Measurements from ENCODE around the gene IRF8. TPM values are rescaled to one million over a fixed set of nuclear protein-coding genes. Genes with fewer than 3 reads are reported as not detected.

IRF8 gene
- total RNA-seq, 1 experiment from 2014 or later = 29.5 TPM

DNA sequence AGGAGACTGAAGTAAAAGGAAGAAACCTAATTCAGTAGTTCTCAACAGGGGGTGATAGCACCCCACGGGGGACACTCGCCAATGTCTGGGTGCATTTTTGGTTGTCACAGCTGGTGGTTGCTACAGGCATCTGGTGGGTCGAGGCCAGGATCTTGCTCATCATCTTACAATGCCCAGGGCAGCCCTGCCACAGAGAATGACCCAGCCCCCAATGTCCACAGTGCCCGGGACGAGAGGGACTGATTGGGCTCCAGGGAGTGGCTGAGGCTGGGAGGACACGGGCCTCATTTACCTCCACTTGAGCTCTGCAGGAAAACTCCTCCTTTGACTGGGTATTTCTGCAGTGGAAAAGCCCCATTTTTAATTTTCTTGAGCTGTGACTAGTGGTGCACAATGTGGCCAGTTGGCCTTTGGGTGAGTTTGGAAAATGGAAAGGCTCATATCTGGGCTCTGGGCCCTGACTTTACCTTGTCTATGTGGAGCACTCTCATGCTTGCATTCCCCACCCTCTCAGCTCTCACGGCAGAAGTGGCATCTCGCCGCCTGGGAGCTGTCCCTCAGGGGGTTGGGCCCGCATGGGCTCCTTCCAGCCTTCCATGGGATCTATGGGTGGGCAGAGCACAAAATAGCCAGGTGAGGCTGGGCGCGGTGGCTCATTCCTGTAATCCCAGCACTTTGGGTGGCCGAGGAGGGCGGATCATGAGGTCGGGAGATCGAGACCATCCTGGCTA is 37.7 kb upstream of the IRF8 start:
- BruUV-seq (replicated peaks) = no TSS peak
- peaks cover 10% of the 10 kb centered on the region for H3K9me3 Mint-ChIP-seq (ENCODE audit: unreplicated experiment)
- TF ChIP-seq, protein P1, sequence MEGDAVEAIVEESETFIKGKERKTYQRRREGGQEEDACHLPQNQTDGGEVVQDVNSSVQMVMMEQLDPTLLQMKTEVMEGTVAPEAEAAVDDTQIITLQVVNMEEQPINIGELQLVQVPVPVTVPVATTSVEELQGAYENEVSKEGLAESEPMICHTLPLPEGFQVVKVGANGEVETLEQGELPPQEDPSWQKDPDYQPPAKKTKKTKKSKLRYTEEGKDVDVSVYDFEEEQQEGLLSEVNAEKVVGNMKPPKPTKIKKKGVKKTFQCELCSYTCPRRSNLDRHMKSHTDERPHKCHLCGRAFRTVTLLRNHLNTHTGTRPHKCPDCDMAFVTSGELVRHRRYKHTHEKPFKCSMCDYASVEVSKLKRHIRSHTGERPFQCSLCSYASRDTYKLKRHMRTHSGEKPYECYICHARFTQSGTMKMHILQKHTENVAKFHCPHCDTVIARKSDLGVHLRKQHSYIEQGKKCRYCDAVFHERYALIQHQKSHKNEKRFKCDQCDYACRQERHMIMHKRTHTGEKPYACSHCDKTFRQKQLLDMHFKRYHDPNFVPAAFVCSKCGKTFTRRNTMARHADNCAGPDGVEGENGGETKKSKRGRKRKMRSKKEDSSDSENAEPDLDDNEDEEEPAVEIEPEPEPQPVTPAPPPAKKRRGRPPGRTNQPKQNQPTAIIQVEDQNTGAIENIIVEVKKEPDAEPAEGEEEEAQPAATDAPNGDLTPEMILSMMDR (IDR thresholded peaks at IDR 0.05; ENCODE audit: insufficient read depth in 1 of 2, low read depth in 1 of 2, low read length in 1 of 2, severe bottlenecking in 1 of 2, unreplicated experiment in 1 of 2) = no peak
- H3K4me3 Mint-ChIP-seq (ENCODE audit: unreplicated experiment) = no peak overlapping the region
- Histone ChIP-seq H3K27me3 (replicated peaks; ENCODE audit: control insufficient read depth, insufficient read depth, low read length) (no peaks in the 10 kb centered on the region), H3K36me3 (ENCODE audit: control insufficient read depth, insufficient read depth, low read length) (no peaks in the 10 kb centered on the region), H3K9me3 (peaks cover 16% of the 10 kb centered on the region; the same call in 1 of the 2 replicates), H3K4me3 (ENCODE audit: low read depth, low read length) (no peak overlapping the region), H3K4me1 (peaks cover 9% of the 10 kb centered on the region)
- ChIA-PET CTCF (interaction anchor here (1.4 kb wide), 1 partner anchor 40 kb away, joined by 5 read pairs; no protein-coding TSS in a partner anchor), POLR2A (no interaction called here)
- intact Hi-C loops (cut with micrococcal nuclease; ENCODE audit: unreplicated experiment) = no loop called here
- H3K27ac Mint-ChIP-seq (ENCODE audit: unreplicated experiment) = peak overlapping the region; percentile 58
- no peaks in the 10 kb centered on the region for H3K36me3 Mint-ChIP-seq (ENCODE audit: insufficient read depth, unreplicated experiment)
- H3K27me3 Mint-ChIP-seq (ENCODE audit: insufficient read depth, unreplicated experiment) = no peaks in the 10 kb centered on the region
- peaks cover 13% of the 10 kb centered on the region for H3K4me1 Mint-ChIP-seq (ENCODE audit: low read depth, unreplicated experiment)
- DNase-seq = no peak

DNA sequence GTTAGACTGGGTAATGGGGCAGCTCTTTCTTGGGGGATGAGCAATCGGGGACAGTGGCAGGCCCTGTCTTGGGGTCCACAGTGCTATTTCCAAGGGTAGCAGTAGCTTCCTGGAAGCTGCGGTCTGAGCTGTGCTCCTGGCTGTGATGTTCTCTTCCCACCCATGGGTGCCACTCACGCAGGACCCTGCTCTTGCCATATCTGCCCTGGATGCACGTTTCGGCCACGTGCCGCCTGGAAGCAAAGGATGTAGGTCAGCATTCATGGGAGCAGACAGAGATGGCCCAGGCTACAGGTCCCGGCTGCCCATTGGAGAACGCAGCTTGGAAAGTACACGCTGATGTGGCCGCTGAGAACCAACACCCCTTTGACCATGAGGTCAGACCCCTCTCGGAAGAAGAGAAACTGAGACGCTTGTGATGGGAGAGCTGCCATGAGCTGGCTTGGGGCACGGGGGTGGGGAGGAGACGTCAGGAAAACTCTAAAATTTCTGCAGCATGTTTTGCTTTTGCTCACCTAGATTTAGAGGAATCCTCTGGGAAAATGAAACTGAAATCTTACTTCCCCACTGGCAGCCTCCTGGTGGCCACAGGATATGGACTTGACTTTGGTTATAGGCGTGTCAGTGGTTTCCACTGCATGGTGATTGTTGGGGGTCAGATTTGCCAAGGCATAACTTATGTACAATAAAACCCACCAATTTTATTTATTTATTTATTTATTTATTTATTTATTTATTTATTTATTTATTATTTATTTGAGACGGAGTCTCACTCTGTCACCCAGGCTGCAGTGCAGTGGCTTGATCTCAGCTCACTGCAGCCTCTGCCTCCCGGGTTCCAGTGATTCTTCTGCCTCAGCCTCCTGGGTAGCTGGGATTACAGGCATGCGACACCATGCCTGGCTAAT is 36.2 kb upstream of the IRF8 start:
- peaks cover 13% of the 10 kb centered on the region for H3K4me1 Mint-ChIP-seq (ENCODE audit: low read depth, unreplicated experiment)
- CTCF ChIA-PET = no interaction called here
- Histone ChIP-seq H3K36me3 (ENCODE audit: control insufficient read depth, insufficient read depth, low read length) (no peaks in the 10 kb centered on the region), H3K9me3 (peaks cover 16% of the 10 kb centered on the region; the same call in 1 of the 2 replicates), H3K4me3 (ENCODE audit: low read depth, low read length) (no peak overlapping the region), H3K27me3 (replicated peaks; ENCODE audit: control insufficient read depth, insufficient read depth, low read length) (no peaks in the 10 kb centered on the region), H3K4me1 (peaks cover 9% of the 10 kb centered on the region)
- BruUV-seq (replicated peaks) = no TSS peak
- H3K36me3 Mint-ChIP-seq (ENCODE audit: insufficient read depth, unreplicated experiment) = no peaks in the 10 kb centered on the region
- H3K4me3 Mint-ChIP-seq (ENCODE audit: unreplicated experiment) = no peak overlapping the region
- TF ChIP-seq, protein P1 (IDR thresholded peaks at IDR 0.05; ENCODE audit: insufficient read depth in 1 of 2, low read depth in 1 of 2, low read length in 1 of 2, severe bottlenecking in 1 of 2, unreplicated experiment in 1 of 2) = peak in 1 of 2 experiments; percentile 16
- DNase-seq = no peak
- peak overlapping the region; percentile 37 for H3K27ac Mint-ChIP-seq (ENCODE audit: unreplicated experiment)
- intact Hi-C loops (cut with micrococcal nuclease; ENCODE audit: unreplicated experiment) = no loop called here
- POLR2A ChIA-PET = no interaction called here
- no peaks in the 10 kb centered on the region for H3K27me3 Mint-ChIP-seq (ENCODE audit: insufficient read depth, unreplicated experiment)
- peaks cover 11% of the 10 kb centered on the region for H3K9me3 Mint-ChIP-seq (ENCODE audit: unreplicated experiment)

DNA sequence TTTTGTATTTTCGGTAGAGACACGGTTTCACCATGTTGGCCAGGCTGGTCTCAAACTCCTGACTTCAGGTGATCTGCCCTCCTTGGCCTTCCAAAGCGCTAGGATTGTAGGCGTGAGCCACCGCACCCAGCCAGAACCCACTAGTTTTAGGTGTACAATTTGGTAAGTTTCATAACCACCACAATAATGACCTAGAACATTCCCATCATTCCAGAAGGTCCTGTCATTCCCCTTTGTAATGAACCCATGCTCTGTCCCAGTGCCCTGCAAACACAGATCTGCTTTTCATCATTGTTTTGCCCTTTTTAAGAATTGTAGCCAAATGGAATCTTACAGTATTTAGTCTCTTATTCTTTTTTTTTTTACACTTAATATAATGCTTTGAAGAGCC is 35.6 kb upstream of the IRF8 start:
- Mint-ChIP-seq H3K4me3 (ENCODE audit: unreplicated experiment) (no peak overlapping the region), H3K4me1 (ENCODE audit: low read depth, unreplicated experiment) (peaks cover 13% of the 10 kb centered on the region), H3K9me3 (ENCODE audit: unreplicated experiment) (peaks cover 18% of the 10 kb centered on the region), H3K36me3 (ENCODE audit: insufficient read depth, unreplicated experiment) (no peaks in the 10 kb centered on the region), H3K27ac (ENCODE audit: unreplicated experiment) (peak overlapping the region; percentile 25), H3K27me3 (ENCODE audit: insufficient read depth, unreplicated experiment) (no peaks in the 10 kb centered on the region)
- Histone ChIP-seq H3K36me3 (ENCODE audit: control insufficient read depth, insufficient read depth, low read length) (no peaks in the 10 kb centered on the region), H3K9me3 (peaks cover 16% of the 10 kb centered on the region; the same call in 1 of the 2 replicates), H3K4me1 (peaks cover 9% of the 10 kb centered on the region), H3K4me3 (ENCODE audit: low read depth, low read length) (no peak overlapping the region), H3K27me3 (replicated peaks; ENCODE audit: control insufficient read depth, insufficient read depth, low read length) (no peaks in the 10 kb centered on the region)
- TF ChIP-seq, protein P1 (IDR thresholded peaks at IDR 0.05; ENCODE audit: insufficient read depth in 1 of 2, low read depth in 1 of 2, low read length in 1 of 2, severe bottlenecking in 1 of 2, unreplicated experiment in 1 of 2) = no peak
- BruUV-seq (replicated peaks) = no TSS peak
- DNase-seq = peak in 1 of 2 experiments; percentile 51
- CTCF ChIA-PET = no interaction called here
- intact Hi-C loops (cut with micrococcal nuclease; ENCODE audit: unreplicated experiment) = no loop called here
- POLR2A ChIA-PET = no interaction called here

Data from Caco-2 (cell line).